Fibroblast of skin of back (primary cell): Measurements from ENCODE around the gene MCM6. TPM values are rescaled to one million over a fixed set of nuclear protein-coding genes. Genes with fewer than 3 reads are reported as not detected.
"Not testable (repeated sequence)": the region's sequence is repeated elsewhere in the genome, so short reads cannot be mapped to it uniquely, and the experiment has no call there.

ENCODE experiments used
- DNase-seq: peaks from one replicate; pipeline ENCODE4 v3.0.0-alpha.2; 2013
- polyA plus RNA-seq, 2 experiments: library from polyadenylated mRNA; unstranded; fragments of 120-200 nt; gene quantifications; one replicate each; pipeline ENCODE4 v1.2.1, GENCODE V29; 2013; ENCODE audit not compliant: insufficient read length in 2 of 2

MCM6 gene
- 36.8 TPM for polyA plus RNA-seq (2013, experiment 1 of 2; ENCODE audit: insufficient read length)
- polyA plus RNA-seq (2013, experiment 2 of 2; ENCODE audit: insufficient read length) = 10.5 TPM

DNA sequence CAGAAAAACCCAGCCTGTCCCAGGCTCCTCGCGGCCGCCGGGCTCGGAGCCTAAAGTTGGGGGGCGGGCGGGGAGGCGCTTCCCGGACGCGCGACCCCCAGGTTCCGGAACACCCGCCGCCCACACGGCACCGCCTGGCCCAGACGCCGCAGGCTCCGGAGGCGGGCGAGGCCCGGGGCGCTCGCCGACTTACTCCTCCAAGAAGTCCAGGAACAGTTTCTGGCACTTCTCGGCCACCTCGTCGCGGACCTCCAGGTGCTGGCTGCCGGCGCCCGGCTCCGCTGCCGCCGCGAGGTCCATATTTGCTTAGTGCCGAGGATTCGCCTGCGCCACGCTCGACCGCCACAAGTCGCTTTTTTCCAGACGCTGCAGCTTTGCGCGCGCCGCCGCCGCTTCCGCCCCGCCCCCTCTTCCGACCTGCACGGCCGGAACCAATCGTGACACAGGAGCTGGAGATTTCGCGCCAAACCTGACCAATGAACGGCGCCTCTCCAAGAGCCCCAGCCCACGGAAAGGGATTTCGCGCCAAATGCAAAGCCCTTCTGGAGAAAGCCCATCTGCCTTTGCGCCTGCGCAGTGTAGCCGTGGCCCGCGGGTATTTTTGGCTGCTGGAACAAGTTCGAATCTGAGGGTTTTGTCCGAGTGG, at the start of gene MCM6:
Gene MCM6 (minus strand): TSS at position 378 of the 646 bp plus-strand sequence. CDS start 78 bp downstream, at position 300.
- DNase-seq = peak; percentile 99

DNA sequence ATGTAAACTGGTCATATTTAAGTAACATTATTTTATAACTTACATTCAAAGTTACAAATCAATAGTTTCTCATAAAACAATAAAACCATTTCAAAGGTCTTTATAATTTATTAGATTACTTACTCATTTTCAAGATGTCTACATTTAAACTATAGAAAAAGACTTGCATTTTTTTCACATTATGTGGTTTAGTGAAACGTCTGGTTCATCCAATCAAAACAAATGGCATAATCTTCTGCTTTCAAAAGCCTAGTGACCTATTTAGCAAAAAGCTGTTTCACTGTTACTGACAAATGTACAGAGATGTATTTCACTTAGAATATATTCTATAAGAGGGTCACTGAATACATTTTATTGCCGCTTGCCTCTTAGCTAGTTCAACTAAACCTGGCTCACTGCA, 49.3 kb upstream of the MCM6 start:
- peak; percentile 73 for DNase-seq

DNA sequence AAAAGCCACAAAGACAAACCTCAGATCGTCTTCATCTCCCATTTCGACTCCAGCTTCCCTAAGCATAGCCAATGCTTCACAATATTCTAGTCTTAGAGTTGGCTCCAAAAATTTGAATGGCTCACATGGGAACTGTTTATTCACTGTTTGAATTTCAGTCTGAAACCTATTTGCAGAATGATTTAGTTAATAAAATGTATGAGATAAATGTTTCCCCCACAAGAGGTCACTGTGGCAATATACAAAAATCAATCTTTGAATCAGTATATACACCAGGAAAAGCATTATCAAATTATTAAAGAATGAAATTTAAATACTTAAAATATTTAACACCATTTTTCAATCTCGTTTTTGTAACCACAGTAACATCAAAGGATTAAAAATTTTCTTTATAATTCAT, 40.0 kb upstream of the MCM6 start:
- peak; percentile 36 for DNase-seq

DNA sequence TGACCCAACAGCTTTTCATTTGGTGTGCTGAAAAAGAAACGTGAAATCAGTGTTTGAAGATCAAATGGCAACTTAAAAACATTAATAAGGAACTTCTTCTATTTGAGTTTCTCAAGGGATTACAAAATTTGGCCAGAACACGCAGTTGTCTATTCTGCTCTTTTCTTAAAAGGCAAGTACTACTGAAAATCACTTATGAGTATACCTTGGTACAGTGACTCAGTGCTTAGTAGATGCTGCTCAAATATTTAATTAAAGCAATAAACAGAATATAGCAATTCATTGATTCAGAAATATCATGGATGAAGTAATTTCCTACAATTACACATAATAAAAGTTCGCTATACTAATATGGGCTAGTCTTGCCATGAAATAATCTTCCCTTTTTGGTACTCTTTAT, 38.2 kb upstream of the MCM6 start:
- no peak for DNase-seq

DNA sequence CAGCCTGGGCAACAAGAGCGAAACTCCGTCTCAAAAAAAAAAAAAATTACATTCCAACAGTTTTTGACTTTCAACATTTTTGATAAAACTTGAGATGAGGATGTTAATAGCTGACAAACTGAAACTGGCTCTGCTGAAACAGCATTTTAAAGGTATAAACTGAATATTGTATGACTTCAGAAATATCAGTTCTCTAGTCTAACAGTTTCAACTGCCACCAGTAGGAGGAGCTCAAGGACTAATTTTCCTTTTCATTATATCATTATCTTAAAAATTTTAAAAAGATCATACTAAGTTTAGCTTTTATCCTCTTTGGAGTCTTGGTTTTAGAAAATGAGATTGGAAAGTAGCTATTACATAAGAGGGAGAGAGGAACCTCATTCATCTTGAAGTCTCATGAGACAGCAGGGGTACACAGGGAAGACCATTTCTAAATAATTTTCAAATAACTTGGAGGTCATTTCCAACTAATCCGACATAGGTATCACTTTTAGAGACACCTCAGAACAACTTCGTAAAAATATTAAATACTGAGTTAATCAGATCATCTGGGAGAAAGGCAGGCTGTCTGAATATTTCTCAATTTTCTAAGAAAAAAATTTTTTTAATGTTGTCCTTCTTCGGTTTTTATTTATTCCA, 37.6 kb upstream of the MCM6 start:
- peak; percentile 52 for DNase-seq

DNA sequence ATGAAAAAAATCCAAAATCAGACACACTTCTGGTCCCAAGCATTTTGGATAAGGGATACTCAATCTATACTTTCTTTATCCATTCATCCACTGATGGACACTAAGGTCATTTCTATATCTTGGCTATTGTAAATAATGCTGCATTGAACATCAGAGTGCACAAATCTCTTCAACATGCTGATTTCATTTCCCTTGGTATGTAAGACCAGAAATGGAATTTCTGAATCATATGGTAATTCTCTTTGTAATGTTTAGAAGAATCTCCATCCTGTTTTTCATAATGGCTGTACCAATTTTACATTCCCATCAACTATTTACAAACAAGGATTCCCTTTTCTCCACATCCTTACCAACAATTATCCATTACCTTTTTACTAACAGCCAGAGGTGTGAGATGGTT, 33.7 kb upstream of the MCM6 start:
- peak; percentile 64 for DNase-seq

DNA sequence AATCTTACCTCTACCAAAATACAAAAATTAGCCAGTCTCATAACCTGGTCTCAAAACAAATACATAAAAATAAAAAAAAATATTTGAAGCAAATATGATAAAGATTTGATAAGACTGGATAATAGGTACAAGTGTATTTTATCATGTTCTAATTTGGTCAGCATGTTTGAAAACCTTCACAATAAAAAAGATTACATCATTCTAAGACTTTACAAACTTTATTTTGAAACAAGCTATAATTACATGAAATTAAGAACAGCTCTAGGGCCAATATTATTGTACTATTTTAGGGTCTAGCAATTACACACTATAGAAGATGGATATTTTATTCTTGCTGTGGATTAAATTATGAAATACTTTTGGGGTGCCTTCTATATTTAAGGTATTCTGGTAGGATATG, 29.4 kb upstream of the MCM6 start:
- DNase-seq = no peak

DNA sequence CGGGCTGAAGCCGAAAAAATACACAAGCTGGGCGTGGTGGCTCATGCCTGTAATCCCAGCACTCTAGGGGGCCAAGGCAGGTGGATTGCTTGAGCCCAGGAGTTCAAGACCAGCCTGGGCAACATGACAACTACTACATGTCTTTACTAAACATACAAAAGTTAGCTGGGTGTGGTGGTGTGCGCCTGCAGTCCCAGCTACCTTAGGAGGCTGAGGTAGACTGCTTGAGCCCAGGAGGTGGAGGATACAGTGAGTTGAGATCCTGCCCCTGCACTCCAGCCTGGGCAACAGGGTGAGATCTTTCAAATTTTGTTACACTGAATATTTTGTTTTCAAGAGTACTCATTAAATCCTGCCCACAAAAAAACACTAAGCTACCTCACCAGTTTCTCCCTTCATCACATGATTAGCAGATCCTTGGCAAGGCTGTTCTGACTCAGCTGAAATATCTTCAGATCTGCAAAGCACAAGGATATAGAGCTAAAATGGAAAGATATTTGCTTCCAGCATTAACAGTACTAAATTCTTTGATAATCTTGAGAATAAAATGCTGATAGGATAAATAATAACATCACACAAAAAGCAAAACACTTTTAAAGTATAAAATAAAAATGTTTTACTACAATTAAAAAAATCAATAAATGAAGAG, 28.2 kb upstream of the MCM6 start:
- DNase-seq = peak; percentile 12

DNA sequence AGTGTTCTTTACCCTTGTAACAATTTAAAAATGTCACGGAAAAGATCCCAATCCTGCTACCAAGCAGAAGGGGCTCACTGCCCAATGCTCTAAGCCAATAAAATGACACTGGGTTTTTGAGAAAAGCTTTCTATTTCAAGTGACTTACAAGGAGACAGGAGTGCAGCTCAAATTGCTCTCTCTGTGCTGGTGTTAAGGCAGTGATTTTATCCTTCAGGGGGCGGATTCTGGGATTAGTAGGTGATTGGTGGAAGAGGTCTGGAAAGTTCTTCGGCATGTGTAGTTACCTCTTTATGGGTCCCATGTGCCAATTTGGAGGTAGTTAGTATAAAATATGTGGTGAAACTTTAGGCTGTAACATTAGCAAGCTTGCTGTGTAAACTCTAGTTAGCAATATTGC, 27.4 kb upstream of the MCM6 start:
- DNase-seq = no peak

DNA sequence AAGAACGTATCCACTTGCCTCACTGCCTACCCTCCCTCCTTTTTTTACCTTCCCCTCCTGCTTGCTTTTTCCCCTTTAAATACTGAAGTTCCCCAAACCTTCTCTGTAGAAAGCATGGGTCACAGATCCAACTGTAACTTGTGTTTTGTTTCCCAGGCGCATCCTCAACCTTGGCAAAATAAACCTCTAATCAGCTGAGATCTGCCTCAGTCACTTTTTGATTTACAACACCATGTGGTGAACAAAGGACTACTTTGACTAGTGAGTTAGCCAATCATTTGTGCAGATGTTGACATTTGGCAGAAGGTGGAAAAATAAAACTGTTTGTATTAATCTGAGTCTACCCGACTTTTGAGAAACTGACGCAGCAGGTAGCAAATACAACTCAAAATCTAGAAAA, 23.3 kb upstream of the MCM6 start:
- no peak for DNase-seq

DNA sequence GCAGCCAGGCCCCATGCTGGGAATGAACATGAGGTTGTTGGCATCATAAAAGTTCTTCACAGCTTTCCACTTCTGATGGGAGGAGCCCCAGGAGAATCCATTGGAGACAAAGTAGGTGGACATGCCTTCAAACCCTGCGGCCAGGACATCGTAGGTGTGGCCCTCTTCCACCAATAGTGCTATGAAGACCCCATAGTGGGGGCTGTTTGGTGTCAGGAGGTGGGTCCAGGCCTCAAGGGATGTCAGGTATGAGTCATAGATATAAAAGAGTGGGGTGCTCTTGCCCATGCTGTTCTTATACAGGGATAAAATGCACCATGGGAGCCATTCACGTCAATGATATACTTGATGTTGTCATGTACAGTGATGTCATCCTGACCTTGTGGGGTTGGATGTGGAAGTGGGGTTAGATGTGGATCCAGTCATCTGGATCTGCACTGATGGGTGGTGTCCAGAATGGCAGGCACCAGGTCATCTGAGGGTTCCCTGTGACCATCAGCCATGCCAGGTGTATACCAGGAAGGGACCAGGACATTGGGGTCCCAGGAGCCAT, 22.1 kb upstream of the MCM6 start:
- DNase-seq = no peak

DNA sequence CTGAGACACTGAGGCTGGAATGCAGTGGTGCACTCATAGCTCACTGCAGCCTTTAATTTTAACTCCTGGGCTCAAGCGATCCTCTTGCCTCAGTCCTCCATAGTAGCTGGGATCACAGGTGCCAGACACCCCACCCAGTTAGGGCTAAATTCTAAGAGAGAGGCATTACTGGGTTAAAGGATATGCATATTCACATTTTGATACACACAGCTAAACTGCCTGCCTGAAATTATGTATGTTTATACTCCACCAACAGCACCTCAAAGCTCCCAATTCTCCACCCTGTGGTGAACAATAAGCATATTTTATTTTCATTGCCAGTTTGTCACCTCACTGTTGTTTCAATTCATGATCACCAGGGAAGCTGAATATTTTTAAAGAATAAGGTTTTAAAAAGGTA, 18.7 kb upstream of the MCM6 start:
- DNase-seq = no peak

DNA sequence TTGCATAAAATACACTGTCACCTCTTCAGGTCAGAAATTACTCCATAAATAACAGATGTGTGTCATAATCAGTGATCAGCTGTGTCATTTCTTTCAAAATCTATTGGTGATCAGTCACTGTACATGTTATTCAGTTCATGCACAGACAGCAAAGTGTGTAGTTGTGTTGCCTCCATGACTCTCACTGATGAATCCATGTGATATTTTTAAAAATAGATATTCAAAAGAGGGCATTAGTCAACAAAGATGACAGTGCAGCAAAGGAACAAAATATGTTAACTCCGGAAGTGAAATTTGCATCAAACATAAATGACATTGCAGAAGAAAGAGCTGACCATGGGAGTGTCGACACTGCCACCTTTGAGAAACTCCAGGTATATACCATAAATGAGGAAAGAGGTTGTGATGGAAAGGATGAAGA, 17.1 kb upstream of the MCM6 start:
- DNase-seq = no peak

DNA sequence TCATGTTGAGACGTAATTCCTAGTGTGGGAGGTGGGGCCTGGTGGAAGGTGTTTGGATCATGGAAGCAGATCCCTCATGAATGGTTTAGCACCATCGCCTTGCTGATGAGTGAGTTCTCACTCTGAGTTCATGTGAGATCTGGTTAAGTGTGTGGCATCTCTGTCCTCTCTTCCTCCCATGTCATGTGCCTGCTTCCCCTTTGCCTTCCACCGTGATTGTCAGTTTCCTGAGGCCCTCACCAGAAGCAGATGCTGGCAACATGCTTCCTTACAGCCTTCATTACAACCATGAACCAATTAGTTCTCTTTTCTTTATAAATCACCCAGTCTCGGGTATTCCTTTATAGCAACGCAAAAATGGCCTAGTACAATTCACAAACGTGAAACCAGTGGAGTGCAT, 14.6 kb upstream of the MCM6 start:
- no peak for DNase-seq

DNA sequence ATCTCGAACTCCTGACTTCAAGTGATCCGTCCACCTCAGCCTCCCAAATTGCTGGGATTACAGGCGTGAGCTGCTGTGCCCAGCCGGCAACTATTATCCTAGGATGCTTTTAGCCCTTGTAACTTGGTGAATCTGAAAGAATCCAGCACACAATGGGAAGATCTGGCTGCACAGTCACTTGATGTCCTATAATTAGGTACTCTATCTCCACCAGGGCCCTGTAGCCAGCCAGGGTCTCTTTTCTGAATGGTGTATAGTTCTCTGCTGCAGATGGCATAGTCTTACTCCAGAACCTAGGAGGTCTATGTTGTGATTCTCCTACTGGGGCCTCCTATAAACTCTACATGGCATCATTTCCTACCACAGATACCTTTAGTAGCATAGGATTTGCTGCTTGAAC, 13.9 kb upstream of the MCM6 start:
- DNase-seq = no peak

DNA sequence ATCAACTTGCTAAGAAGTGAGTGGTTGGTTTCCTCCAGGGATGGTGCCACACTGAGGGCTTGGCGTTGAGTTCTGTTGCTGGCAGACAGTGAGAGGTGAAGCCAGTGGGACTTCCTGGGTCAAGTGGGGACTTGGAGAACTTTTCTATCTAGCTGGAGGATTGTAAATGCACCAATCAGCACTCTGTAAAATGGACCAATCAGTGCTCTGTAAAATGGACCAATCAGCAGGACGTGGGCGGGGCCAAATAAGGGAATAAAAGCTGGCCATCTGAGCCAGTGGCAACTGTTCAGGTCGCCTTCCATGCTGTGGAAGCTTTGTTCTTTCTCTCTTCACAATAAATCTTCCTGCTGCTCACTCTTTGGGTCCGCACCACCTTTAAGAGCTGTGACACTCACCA, 12.3 kb upstream of the MCM6 start:
- DNase-seq = not testable (repeated sequence)

DNA sequence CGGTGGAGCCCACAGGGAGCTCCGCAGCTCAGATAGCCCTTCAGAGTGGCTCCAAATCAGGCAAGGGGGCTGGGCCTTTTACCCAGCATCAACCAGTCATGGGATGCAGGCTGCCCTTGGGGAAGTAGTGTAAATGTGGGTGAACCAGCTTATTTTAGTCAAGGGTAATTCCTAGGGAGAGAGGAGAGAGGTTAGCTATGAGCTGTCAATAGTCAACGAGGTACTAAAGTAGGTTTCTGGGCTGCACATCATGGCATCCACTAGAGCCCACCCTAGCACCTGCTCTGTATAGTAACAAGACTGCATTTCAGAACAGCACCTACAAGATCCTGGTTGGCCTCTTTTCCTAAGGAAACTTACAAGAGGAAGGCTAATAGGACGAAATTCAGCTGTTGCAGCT, 9.5 kb upstream of the MCM6 start:
- DNase-seq = no peak

DNA sequence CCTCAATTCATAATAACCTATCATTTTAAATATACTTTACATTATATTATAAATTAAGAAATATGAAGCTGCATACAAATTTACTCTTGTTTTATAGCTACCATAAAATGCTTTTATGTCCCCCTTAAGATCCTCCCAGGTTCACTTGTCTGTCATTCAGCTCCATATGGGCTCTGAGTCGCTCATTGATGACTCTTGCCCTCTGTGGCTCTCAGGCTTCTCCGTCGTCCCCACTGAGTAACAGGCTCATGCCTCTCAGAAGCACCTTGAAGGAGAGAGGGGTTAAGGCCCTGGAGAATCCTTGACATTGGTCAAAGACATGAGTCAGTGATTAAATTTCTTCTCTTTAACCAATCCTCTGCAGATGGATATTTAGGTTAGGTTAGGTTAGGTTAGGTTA, 6.2 kb upstream of the MCM6 start:
- no peak for DNase-seq

DNA sequence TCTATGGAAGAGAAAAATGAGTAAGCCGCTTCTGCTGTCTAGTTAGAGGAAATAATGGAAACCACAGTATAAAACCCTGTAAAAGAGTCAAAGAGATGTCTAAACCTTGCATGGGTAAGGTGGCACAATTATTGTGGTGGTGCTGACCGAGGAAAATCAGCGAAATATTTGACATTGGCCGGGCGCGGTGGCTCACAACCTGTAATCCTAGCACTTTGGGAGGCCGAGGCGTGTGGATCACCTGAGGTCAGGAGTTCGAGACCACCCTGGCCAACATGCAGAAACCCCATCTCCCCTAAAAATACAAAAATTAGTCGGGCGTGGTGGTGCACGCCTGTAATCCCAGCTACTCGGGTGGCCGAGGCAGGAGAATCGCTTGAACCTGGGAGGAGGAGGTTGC, 527 bp upstream of the MCM6 start:
- DNase-seq = not testable (repeated sequence)

DNA sequence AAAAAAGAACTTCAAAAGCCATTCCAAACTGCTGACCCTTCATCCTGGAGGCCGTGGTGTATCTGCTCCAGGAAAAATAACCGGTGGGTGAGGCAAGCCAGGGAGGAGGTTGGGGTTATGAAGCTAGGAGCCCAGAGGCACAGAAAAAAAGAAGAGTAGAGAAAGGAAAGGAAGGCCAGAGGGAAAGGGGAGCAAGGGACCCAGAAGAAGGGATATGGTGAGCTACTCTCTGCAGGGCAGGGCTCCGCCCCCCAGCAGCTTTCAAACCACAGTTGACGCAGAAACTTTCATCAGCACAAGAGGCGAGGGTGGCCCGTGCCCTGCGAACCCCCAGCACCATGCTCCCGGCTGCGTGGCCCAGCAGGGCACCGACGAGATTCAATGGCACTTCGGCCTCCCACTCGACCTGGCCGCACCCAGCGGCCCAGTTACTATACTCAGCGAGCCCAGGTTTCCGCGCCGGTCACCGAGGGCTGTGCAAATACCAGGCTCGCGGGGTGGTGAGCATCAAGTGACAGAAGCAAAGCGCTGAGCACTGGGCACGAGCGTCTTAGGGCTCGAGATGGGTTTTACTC, 665 bp downstream of the MCM6 start:
- DNase-seq = peak; percentile 54

DNA sequence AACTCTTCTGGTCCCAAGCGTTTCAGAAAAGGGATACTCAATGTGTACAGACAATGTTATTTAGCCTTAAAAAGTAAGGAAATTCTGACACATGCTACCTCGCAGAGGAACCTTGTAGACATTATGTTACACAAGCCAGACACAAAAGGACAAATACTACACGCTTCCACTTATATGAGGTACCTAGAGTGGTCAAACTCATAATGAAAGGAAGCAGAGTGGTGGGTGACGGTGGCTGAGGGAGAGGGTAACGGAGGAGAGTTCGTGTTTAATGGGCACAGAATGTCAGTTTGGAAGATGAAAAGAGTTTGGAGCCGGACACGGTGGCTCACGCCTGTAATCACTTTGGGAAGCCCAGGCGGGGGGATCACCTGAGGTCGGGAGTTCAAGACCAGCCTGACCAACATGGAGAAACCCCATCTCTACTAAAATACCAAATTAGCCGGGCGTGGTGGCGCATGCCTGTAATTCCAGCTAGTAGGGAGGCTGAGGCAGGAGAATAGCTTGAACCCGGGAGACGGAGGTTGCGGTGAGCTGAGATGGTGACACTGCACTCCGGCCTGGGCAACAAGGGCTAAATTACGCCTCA, 1.4 kb downstream of the MCM6 start:
- no peak for DNase-seq

DNA sequence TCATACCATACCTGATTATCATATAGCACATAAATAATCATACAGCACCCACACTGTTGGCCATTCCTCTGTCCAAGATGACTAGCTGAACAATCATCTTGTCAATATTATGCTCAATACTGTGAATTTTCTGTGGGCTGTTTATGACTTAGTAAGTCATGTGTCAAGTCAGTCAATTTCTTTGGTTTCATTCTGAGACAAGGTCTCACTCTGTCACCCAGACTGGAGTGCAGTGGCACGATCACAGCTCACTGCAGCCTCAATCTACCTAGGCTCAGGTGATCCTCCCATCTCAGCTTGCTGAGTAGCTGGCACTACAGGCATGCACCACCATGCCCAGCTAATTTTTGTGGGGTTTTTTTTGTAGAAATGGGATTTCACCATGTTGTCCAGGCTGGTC, 5.7 kb downstream of the MCM6 start:
- DNase-seq = no peak

DNA sequence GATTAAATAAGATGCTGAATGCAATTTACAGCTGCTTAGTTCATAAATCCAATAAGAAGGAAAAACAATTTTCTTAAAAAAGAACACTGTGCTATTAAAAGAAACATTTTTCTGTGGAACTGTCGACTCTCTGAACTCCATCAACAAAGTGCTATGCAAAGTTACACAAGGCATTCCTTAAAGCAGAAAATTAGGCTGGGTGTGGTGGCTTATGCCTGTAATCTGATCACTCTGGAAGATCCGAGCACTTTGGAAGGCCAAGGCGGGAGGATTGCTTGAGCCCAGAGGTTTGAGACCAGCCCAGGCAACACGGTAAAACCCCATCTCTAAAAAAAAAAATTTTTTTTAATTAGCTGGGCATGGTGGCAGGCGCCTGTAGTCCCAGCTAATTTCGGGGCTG, 13.0 kb downstream of the MCM6 start:
- peak; percentile 18 for DNase-seq
